K562 (cell line): ENCODE results near the gene ADAMTS1. TPM values are rescaled to one million over a fixed set of nuclear protein-coding genes. Genes with fewer than 3 reads are reported as not detected.

Experiments
- ATAC-seq: fragments of 200-7000 bp; cut with Tn5 transposase; 3 replicates; pipeline ENCODE4 v1.9.1; 2020; ENCODE audit warnings: moderate library complexity
- BruUV-seq: library from RNA; stranded (reverse); fragments of 400-500 nt; replicated peaks from 2 replicates; lab custom pipeline; 2021; lab: Mats Ljungman, UMichigan
- CTCF ChIA-PET: fragments of 300-600 bp; formaldehyde crosslinking; extraction: SDS; loops from one replicate; lab custom pipeline; 2021; ENCODE audit warnings: low intra/inter-chr PET ratio; lab: Yijun Ruan, JAX
- POLR2A ChIA-PET: fragments of 300-600, 350-650 bp; sonication (Branson Sonifier 250); formaldehyde crosslinking; extraction: SDS; loops from one replicate; lab custom pipeline; 2021; ENCODE audit warnings: antibody characterized with exemption, inconsistent platforms; lab: Yijun Ruan, JAX
- DNase-seq, 4 experiments: peaks; one replicate each; pipeline versions ENCODE4 v3.0.0 to v3.0.0-alpha.2; 2011 to 2018; ENCODE audit warnings: low spot score in 3 of 4, mixed read lengths in 3 of 4; ENCODE audit errors: extremely low read depth in 1 of 4
- FAIRE-seq: peaks from 2 replicates; lab custom pipeline; 2011; peaks lifted over from hg19 to GRCh38; lab: Jason Lieb, UNC
- H2AFZ ChIP-seq: 2 replicates; pipeline ENCODE4 v1.6.0; 2011; ENCODE audit warnings: low read depth, low read length, control low read depth, inconsistent platforms
- H3K27ac ChIP-seq: fragments of 200-600 bp; 3 replicates; pipeline ENCODE4 v1.8.0; 2011; ENCODE audit warnings: low read depth, mild to moderate bottlenecking, control low read depth, inconsistent platforms, low read length, moderate library complexity, mixed read lengths; ENCODE audit errors: extremely low read depth
- H3K27me3 ChIP-seq, 2 experiments: fragments of 300-600 bp in 1 of 2; 2 replicates in 1 of 2; 3 replicates in 1 of 2; pipeline versions ENCODE4 v1.6.0 to v1.8.0; 2011; ENCODE audit warnings: inconsistent platforms in 2 of 2, low read length in 2 of 2, mild to moderate bottlenecking in 1 of 2, mixed read lengths in 1 of 2, moderate library complexity in 1 of 2; ENCODE audit not compliant: control insufficient read depth in 2 of 2, insufficient read depth in 2 of 2
- H3K36me3 ChIP-seq: fragments of 300-600 bp; 3 replicates; pipeline ENCODE4 v1.8.0; 2011; ENCODE audit warnings: mild to moderate bottlenecking, low read length, inconsistent platforms; ENCODE audit not compliant: control insufficient read depth, insufficient read depth
- H3K4me1 ChIP-seq, 2 experiments: fragments of 200-600 bp in 1 of 2; replicated peaks in 1 of 2; 2 replicates in 1 of 2; 3 replicates in 1 of 2; pipeline versions ENCODE4 v1.5.1 to v1.8.0; 2011; ENCODE audit warnings: inconsistent platforms in 2 of 2, low read length in 2 of 2, mild to moderate bottlenecking in 1 of 2, mixed read lengths in 1 of 2, moderate library complexity in 1 of 2; ENCODE audit not compliant: control insufficient read depth in 2 of 2, insufficient read depth in 2 of 2
- H3K4me2 ChIP-seq: 2 replicates; pipeline ENCODE4 v1.6.1; 2011; ENCODE audit warnings: low read length, control low read depth, inconsistent platforms, mixed read lengths; ENCODE audit not compliant: insufficient read depth
- H3K4me3 ChIP-seq: fragments of 200-600 bp; sonication (generic), shearing (Covaris generic); 2 replicates; pipeline ENCODE4 v1.5.1; 2016; ENCODE audit warnings: control low read depth, inconsistent platforms
- H3K79me2 ChIP-seq: fragments of 200-600 bp; 3 replicates; pipeline ENCODE4 v1.8.0; 2011; ENCODE audit warnings: low read length, inconsistent platforms; ENCODE audit not compliant: control insufficient read depth, insufficient read depth
- H3K9ac ChIP-seq, 2 experiments: 2 replicates each; pipeline versions ENCODE4 v1.6.0 to v1.6.1; 2011; ENCODE audit warnings: low read depth in 2 of 2, low read length in 2 of 2, control low read depth in 1 of 2, inconsistent platforms in 1 of 2, mild to moderate bottlenecking in 1 of 2, mixed read lengths in 1 of 2; ENCODE audit not compliant: insufficient read depth in 1 of 2
- H3K9me1 ChIP-seq: one replicate; pipeline ENCODE4 v1.6.0; 2011; ENCODE audit warnings: inconsistent platforms, mild to moderate bottlenecking, low read length, moderate library complexity; ENCODE audit not compliant: control insufficient read depth, insufficient read depth
- H3K9me3 ChIP-seq: replicated peaks from 2 replicates; pipeline ENCODE4 v1.5.1; 2011; ENCODE audit warnings: low read depth, low read length, inconsistent platforms; ENCODE audit not compliant: control insufficient read depth, insufficient read depth
- H4K20me1 ChIP-seq: replicated peaks from 2 replicates; pipeline ENCODE4 v1.6.1; 2011; ENCODE audit warnings: low read length, inconsistent platforms, mixed read lengths; ENCODE audit not compliant: control insufficient read depth, insufficient read depth
- FOXA1 ChIP-seq: fragments of 450-650 bp; IDR thresholded peaks from 2 replicates; pipeline ENCODE4 v1.6.1; 2016; ENCODE audit warnings: mild to moderate bottlenecking, borderline replicate concordance
- MIER1 ChIP-seq: fragments of 450-650 bp; IDR thresholded peaks from 2 replicates; pipeline ENCODE4 v1.6.1; 2016; ENCODE audit warnings: antibody characterized with exemption, mild to moderate bottlenecking, low read depth
- TFAM ChIP-seq: fragments of 250-450 bp; sonication (Bioruptor Pico); conservative IDR thresholded peaks from 2 replicates; pipeline ENCODE4 v1.5.0; 2021; ENCODE audit warnings: mild to moderate bottlenecking, moderate library complexity
- WGBS: fragments of 100-300 bp; shearing (Covaris generic); methylation state at CpG from one replicate; pipeline ENCODE4 v1.1.6; 2016; ENCODE audit warnings: low coverage, mixed read lengths; ENCODE audit not compliant: insufficient coverage; ENCODE audit errors: missing lambda C conversion rate; 5-methylcytosine and 5-hydroxymethylcytosine counted together
- in situ Hi-C: fragments of 300-500 bp; cut with MboI; formaldehyde crosslinking; loops from 4 replicates; pipeline ENCODE4 v1.15.0; 2018; ENCODE audit warnings: inconsistent platforms, mixed read lengths
- intact Hi-C: fragments of 100-400 bp; cut with micrococcal nuclease; formaldehyde crosslinking; loops from 2 replicates; pipeline ENCODE4 v1.14.2; 2022
- polyA plus RNA-seq, 8 experiments: library from polyadenylated mRNA; depleted of rRNA in 4 of 8; stranded (reverse) in 5 of 8; unstranded in 3 of 8; fragments of >200 nt; fragmentation: Nextera tagmentation in 2 of 8; fragmentation: Illumina TruSeq in 1 of 8; extraction: Ambion mirVana in 2 of 8; extraction: Trizol in 1 of 8; gene quantifications; 2 replicates each; pipeline versions ENCODE4 v1.2.1 to v1.2.3, GENCODE V29; 2011 to 2014; ENCODE audit warnings: inconsistent platforms in 1 of 8, missing spikeins in 1 of 8
- total RNA-seq, 7 experiments: library from RNA; depleted of rRNA in 6 of 7; stranded (reverse); fragments of >200 nt in 6 of 7; fragmentation: Illumina TruSeq in 2 of 7; extraction: Trizol in 2 of 7; gene quantifications; 2 replicates each; pipeline versions ENCODE4 v1.2.1 to v1.2.3, GENCODE V29; 2011 to 2021; ENCODE audit warnings: low replicate concordance in 1 of 7
- TF ChIP-seq, protein P1 (sequence below): fragments of 450-650 bp; IDR thresholded peaks from 2 replicates; pipeline ENCODE4 v1.7.1; 2018; ENCODE audit warnings: mild to moderate bottlenecking, low read depth; ENCODE audit not compliant: partially characterized antibody

Gene ADAMTS1
- total and polyA plus RNA-seq, 9 of the 15 experiments (the other 6 are each of a cell fraction or from before 2014, with no cell fraction given), result 0.01 to 0.58 TPM; not detected in 7

DNA sequence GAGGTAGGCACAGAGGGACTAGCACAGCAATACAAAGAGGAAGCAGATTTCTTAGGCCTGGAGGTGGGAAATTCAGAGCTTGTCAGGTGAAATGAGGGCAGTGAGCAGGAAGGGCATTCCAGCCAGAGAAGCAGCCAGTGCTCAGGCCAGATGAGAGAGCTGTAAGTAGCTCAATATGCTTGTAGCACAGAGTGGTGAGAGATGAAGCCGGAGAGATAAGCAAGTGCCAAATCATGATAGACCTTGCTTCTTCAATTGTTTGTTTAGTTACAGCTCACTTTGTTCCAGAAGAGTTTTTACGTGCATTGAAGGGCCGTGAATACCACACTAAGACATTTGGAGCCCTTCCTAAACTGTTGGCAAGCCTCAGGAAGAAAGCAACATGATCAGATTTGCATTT lies 42.0 kb upstream of the ADAMTS1 start (continued):
- TF ChIP-seq, protein P1, sequence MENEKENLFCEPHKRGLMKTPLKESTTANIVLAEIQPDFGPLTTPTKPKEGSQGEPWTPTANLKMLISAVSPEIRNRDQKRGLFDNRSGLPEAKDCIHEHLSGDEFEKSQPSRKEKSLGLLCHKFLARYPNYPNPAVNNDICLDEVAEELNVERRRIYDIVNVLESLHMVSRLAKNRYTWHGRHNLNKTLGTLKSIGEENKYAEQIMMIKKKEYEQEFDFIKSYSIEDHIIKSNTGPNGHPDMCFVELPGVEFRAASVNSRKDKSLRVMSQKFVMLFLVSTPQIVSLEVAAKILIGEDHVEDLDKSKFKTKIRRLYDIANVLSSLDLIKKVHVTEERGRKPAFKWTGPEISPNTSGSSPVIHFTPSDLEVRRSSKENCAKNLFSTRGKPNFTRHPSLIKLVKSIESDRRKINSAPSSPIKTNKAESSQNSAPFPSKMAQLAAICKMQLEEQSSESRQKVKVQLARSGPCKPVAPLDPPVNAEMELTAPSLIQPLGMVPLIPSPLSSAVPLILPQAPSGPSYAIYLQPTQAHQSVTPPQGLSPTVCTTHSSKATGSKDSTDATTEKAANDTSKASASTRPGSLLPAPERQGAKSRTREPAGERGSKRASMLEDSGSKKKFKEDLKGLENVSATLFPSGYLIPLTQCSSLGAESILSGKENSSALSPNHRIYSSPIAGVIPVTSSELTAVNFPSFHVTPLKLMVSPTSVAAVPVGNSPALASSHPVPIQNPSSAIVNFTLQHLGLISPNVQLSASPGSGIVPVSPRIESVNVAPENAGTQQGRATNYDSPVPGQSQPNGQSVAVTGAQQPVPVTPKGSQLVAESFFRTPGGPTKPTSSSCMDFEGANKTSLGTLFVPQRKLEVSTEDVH, result no peak

DNA sequence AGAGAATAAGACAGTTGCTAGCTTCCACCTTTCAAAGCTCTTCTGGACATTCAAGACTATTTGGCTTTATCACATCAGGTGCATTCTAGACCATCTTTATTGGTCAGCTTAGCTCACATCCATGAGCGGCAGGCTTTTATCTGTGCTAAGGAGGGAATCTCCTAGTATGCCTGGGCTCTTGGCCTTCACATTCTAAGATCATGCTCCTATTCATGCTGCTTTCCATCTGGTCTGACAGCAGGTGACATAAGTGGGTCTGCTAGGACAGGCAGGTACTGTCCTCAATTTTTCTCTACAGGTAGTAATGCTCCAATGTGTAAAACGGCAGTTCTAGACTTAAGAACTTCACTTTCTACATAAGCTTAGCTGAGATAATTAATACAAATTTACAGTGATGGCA lies 39.2 kb upstream of the ADAMTS1 start:
- TF ChIP-seq TFAM (CRISPR knock-in tag), result no peak
- no peak for TF ChIP-seq FOXA1
- TF ChIP-seq MIER1, result no peak
- POLR2A ChIA-PET, result no interaction called here

More for the DNA sequence above, 39.2 kb upstream of the ADAMTS1 start:
- Histone ChIP-seq H3K4me2 (no peak overlapping the region), H3K36me3 (no peaks in the 10 kb centered on the region), H2AFZ (no peak overlapping the region), H3K27ac (no peak overlapping the region), H3K79me2 (no peaks in the 10 kb centered on the region), H3K4me3 (no peak overlapping the region), H4K20me1 (no peaks in the 10 kb centered on the region), H3K9me1 (no peaks in the 10 kb centered on the region), H3K27me3 (no peaks in the 10 kb centered on the region), H3K4me1 (no peaks in the 10 kb centered on the region), H3K9ac (no peak overlapping the region), H3K9me3 (0 out of 2 replicates have a peak, but pooled peaks cover 2% of the 10 kb centered on the region)
- ATAC-seq (no peak), FAIRE-seq (no peak), DNase-seq (no peak)
- 2% methylated on average over 2 of the region's 2 CpGs for WGBS
- CTCF ChIA-PET, result no interaction called here
- intact Hi-C loops, result no loop called here
- BruUV-seq, result no TSS peak
- in situ Hi-C loops, result no loop called here
